HepG2 (cell line): ENCODE data around the gene STPG4. TPM values are rescaled to one million over a fixed set of nuclear protein-coding genes. Genes with fewer than 3 reads are reported as not detected.

Experiments
- AGO2 ChIP-seq: fragments of 200-400 bp; formaldehyde crosslinking; optimal IDR thresholded peaks from 2 replicates; pipeline ENCODE3; 2017; ENCODE audit warnings: mild to moderate bottlenecking, low read depth, low read length, moderate library complexity
- BATF2 ChIP-seq: sonication (generic); formaldehyde crosslinking; IDR thresholded peaks from 2 replicates; pipeline ENCODE4 v1.8.0; 2022; ENCODE audit warnings: mild to moderate bottlenecking, missing genetic modification reagents, moderate library complexity
- DPF2 ChIP-seq: sonication (generic); formaldehyde crosslinking; IDR thresholded peaks from 2 replicates; pipeline ENCODE4 v1.4.0; 2020; ENCODE audit warnings: mild to moderate bottlenecking, low read depth, missing genetic modification reagents, borderline replicate concordance
- FOXA1 ChIP-seq, 2 experiments: fragments of 450-650 bp in 1 of 2; sonication (generic) in 1 of 2; formaldehyde crosslinking in 1 of 2; IDR thresholded peaks; 2 replicates each; pipeline versions ENCODE4 v1.4.0 to v1.6.1; 2016 to 2020; ENCODE audit warnings: missing genetic modification reagents in 1 of 2
- GABPA ChIP-seq, 2 experiments: IDR thresholded peaks; 2 replicates each; pipeline ENCODE4 v1.6.1; 2011 to 2016; ENCODE audit warnings: low read depth in 2 of 2, low read length in 1 of 2, missing biosample characterization in 1 of 2, missing genetic modification characterization in 1 of 2
- HNF1A ChIP-seq, 2 experiments: sonication (generic) in 1 of 2; formaldehyde crosslinking in 1 of 2; IDR thresholded peaks; 2 replicates each; pipeline versions ENCODE4 v1.4.0 to v1.6.1; 2016 to 2020; ENCODE audit warnings: borderline replicate concordance in 1 of 2, low read depth in 1 of 2, mild to moderate bottlenecking in 1 of 2, missing genetic modification reagents in 1 of 2
- HNF4G ChIP-seq, 2 experiments: sonication (generic) in 1 of 2; formaldehyde crosslinking in 1 of 2; IDR thresholded peaks; 2 replicates each; pipeline versions ENCODE4 v1.4.0 to v1.6.1; 2011 to 2020; ENCODE audit warnings: borderline replicate concordance in 2 of 2, low read depth in 2 of 2, mild to moderate bottlenecking in 2 of 2, low read length in 1 of 2, missing genetic modification reagents in 1 of 2, moderate library complexity in 1 of 2
- KAT2B ChIP-seq: fragments of 150-350 bp; IDR thresholded peaks from 2 replicates; pipeline ENCODE4 v1.6.1; 2014; ENCODE audit warnings: low read depth, low read length, borderline replicate concordance
- MED1 ChIP-seq: sonication (generic); formaldehyde crosslinking; IDR thresholded peaks from 2 replicates; pipeline ENCODE4 v1.4.0; 2020; ENCODE audit warnings: missing genetic modification reagents
- NONO ChIP-seq, 2 experiments: fragments of 450-650 bp in 1 of 2; sonication (generic) in 1 of 2; formaldehyde crosslinking in 1 of 2; IDR thresholded peaks in 1 of 2; conservative IDR thresholded peaks in 1 of 2; 2 replicates each; pipeline versions ENCODE4 v1.6.1 to v1.8.0; 2017 to 2022; ENCODE audit warnings: mild to moderate bottlenecking in 1 of 2, missing genetic modification reagents in 1 of 2, moderate library complexity in 1 of 2
- NR2C2 ChIP-seq: sonication (generic); formaldehyde crosslinking; IDR thresholded peaks from 2 replicates; pipeline ENCODE4 v1.4.0; 2020; ENCODE audit warnings: missing genetic modification reagents, mild to moderate bottlenecking, moderate library complexity, borderline replicate concordance
- PCBP1 ChIP-seq: fragments of 200-400 bp; formaldehyde crosslinking; IDR thresholded peaks from 2 replicates; pipeline ENCODE4 v1.6.1; 2017; ENCODE audit warnings: mild to moderate bottlenecking, low read depth, low read length, borderline replicate concordance
- PPARG ChIP-seq: conservative IDR thresholded peaks from 2 replicates; pipeline ENCODE4 v1.6.1; 2016; ENCODE audit warnings: missing biosample characterization, missing genetic modification reagents
- RBFOX2 ChIP-seq: fragments of 200-400 bp; formaldehyde crosslinking; IDR thresholded peaks from 2 replicates; pipeline ENCODE4 v1.6.1; 2017; ENCODE audit warnings: low read depth, mild to moderate bottlenecking, low read length
- SCMH1 ChIP-seq: sonication (generic); formaldehyde crosslinking; IDR thresholded peaks from 2 replicates; pipeline ENCODE4 v1.9.0; 2021; ENCODE audit warnings: missing genetic modification reagents, mild to moderate bottlenecking, borderline replicate concordance
- SP2 ChIP-seq: sonication (generic); formaldehyde crosslinking; IDR thresholded peaks from 2 replicates; pipeline ENCODE4 v1.5.1; 2020; ENCODE audit warnings: mild to moderate bottlenecking, missing genetic modification reagents
- SRSF4 ChIP-seq: fragments of 200-400 bp; formaldehyde crosslinking; IDR thresholded peaks from one replicate; pipeline ENCODE4 v1.6.1; 2018; ENCODE audit warnings: mild to moderate bottlenecking, low read depth, low read length, moderate library complexity; ENCODE audit not compliant: poor library complexity, severe bottlenecking
- ZFP36 ChIP-seq: fragments of 150-350 bp; IDR thresholded peaks from 2 replicates; pipeline ENCODE4 v1.6.1; 2018; ENCODE audit warnings: borderline replicate concordance, low read length, low read depth; ENCODE audit not compliant: partially characterized antibody
- ZNF549 ChIP-seq: sonication (generic); formaldehyde crosslinking; IDR thresholded peaks from 2 replicates; pipeline ENCODE4 v1.5.0; 2020; ENCODE audit warnings: missing genetic modification reagents
- ZNF615 ChIP-seq: sonication (generic); formaldehyde crosslinking; IDR thresholded peaks from 2 replicates; pipeline ENCODE4 v1.5.0; 2020; ENCODE audit warnings: mild to moderate bottlenecking, missing genetic modification reagents, borderline replicate concordance
- polyA plus RNA-seq, 8 experiments: library from polyadenylated mRNA; depleted of rRNA in 3 of 8; stranded (reverse) in 7 of 8; unstranded in 1 of 8; fragments of >200 nt; fragmentation: Illumina TruSeq in 4 of 8; extraction: Trizol in 4 of 8; gene quantifications; 2 replicates each; pipeline versions ENCODE4 v1.2.1 to v1.2.3, GENCODE V29; 2011 to 2016; ENCODE audit warnings: low read depth in 4 of 8, missing spikeins in 1 of 8, mixed read lengths in 1 of 8; ENCODE audit not compliant: insufficient read depth in 1 of 8
- total RNA-seq, 5 experiments: library from RNA; depleted of rRNA; stranded (reverse); fragments of >200 nt; fragmentation: Illumina TruSeq; extraction: Trizol; gene quantifications; 2 replicates each; pipeline ENCODE4 v1.2.3, GENCODE V29; 2016; ENCODE audit warnings: low read depth in 1 of 5
- TF ChIP-seq, protein P1 (sequence below): IDR thresholded peaks from 2 replicates; pipeline ENCODE4 v1.6.1; 2016; ENCODE audit warnings: missing genetic modification reagents, missing compliant biosample characterization
- TF ChIP-seq, protein P2 (sequence below): sonication (generic); formaldehyde crosslinking; IDR thresholded peaks from 2 replicates; pipeline ENCODE4 v1.8.1; 2022; ENCODE audit warnings: mild to moderate bottlenecking, missing genetic modification reagents

STPG4 gene
- total and polyA plus RNA-seq, 2 of the 13 experiments (the other 11 are each of a cell fraction or from before 2014, with no cell fraction given) = 0.11 to 0.15 TPM

- TF ChIP-seq GABPA (IDR thresholded peaks at IDR 0.05; ENCODE audit: low read depth, low read length) = no peak
- TF ChIP-seq GABPA (CRISPR knock-in tag; IDR thresholded peaks at IDR 0.05; ENCODE audit: low read depth) = no peak
- no peak for TF ChIP-seq KAT2B
- TF ChIP-seq AGO2 = no peak
- no peak for TF ChIP-seq DPF2 (CRISPR knock-in tag)
- no peak for TF ChIP-seq SCMH1 (CRISPR knock-in tag)
- TF ChIP-seq FOXA1 (IDR thresholded peaks at IDR 0.05) = no peak
- TF ChIP-seq FOXA1 (CRISPR knock-in tag; IDR thresholded peaks at IDR 0.05) = no peak
- no peak for TF ChIP-seq ZFP36
- TF ChIP-seq, protein P1, sequence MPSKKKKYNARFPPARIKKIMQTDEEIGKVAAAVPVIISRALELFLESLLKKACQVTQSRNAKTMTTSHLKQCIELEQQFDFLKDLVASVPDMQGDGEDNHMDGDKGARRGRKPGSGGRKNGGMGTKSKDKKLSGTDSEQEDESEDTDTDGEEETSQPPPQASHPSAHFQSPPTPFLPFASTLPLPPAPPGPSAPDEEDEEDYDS (CRISPR knock-in tag) = no peak
- no peak for TF ChIP-seq BATF2 (CRISPR knock-in tag)
- no peak for TF ChIP-seq RBFOX2
- peak; percentile 80; the same call in 1 of the 2 replicates for TF ChIP-seq HNF4G (IDR thresholded peaks at IDR 0.05; ENCODE audit: borderline replicate concordance, low read depth, low read length)
- TF ChIP-seq HNF4G (CRISPR knock-in tag; IDR thresholded peaks at IDR 0.05; ENCODE audit: borderline replicate concordance, low read depth) = no peak
- peak; percentile 57; the same call in 1 of the 2 replicates for TF ChIP-seq MED1 (CRISPR knock-in tag)
- TF ChIP-seq HNF1A (IDR thresholded peaks at IDR 0.05; ENCODE audit: low read depth) = no peak
- TF ChIP-seq HNF1A (CRISPR knock-in tag; IDR thresholded peaks at IDR 0.05; ENCODE audit: borderline replicate concordance) = no peak
- no peak for TF ChIP-seq NR2C2
- TF ChIP-seq, protein P2, sequence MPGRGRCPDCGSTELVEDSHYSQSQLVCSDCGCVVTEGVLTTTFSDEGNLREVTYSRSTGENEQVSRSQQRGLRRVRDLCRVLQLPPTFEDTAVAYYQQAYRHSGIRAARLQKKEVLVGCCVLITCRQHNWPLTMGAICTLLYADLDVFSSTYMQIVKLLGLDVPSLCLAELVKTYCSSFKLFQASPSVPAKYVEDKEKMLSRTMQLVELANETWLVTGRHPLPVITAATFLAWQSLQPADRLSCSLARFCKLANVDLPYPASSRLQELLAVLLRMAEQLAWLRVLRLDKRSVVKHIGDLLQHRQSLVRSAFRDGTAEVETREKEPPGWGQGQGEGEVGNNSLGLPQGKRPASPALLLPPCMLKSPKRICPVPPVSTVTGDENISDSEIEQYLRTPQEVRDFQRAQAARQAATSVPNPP (CRISPR knock-in tag) = no peak
- no peak for TF ChIP-seq PCBP1
- TF ChIP-seq ZNF549 (CRISPR knock-in tag) = no peak
- TF ChIP-seq ZNF615 (CRISPR knock-in tag) = no peak
- no peak for TF ChIP-seq PPARG (CRISPR knock-in tag)
- TF ChIP-seq SP2 = no peak
- no peak for TF ChIP-seq SRSF4
- no peak for TF ChIP-seq NONO (IDR thresholded peaks at IDR 0.05)
- no peak for TF ChIP-seq NONO (CRISPR knock-in tag; conservative IDR thresholded peaks at IDR 0.05)
Observed at GRCh38 chr2:47129191-47129706, 25.9 kb downstream of the STPG4 start (continued).
